Osteoblast (primary cell): ENCODE measurements around the gene EXOC4. TPM values are rescaled to one million over a fixed set of nuclear protein-coding genes. Genes with fewer than 3 reads are reported as not detected.

ENCODE experiments used
- DNase-seq: peaks from one replicate; pipeline ENCODE4 v3.0.0; 2011; ENCODE audit warnings: low spot score, mixed read lengths; ENCODE audit not compliant: insufficient read length; ENCODE audit errors: missing footprints
- H2AFZ ChIP-seq: 2 replicates; pipeline ENCODE4 v1.6.0; 2011; ENCODE audit warnings: mild to moderate bottlenecking, low read length
- H3K27ac ChIP-seq: 2 replicates; pipeline ENCODE4 v1.5.1; 2011; ENCODE audit warnings: mild to moderate bottlenecking, low read depth, low read length, moderate library complexity
- H3K27me3 ChIP-seq: 2 replicates; pipeline ENCODE4 v1.6.0; 2012; ENCODE audit warnings: mild to moderate bottlenecking, control low read depth, inconsistent platforms, low read length, moderate library complexity; ENCODE audit not compliant: insufficient read depth
- H3K36me3 ChIP-seq: 2 replicates; pipeline ENCODE4 v1.5.1; 2011; ENCODE audit warnings: mild to moderate bottlenecking, low read length, control low read depth, moderate library complexity; ENCODE audit not compliant: insufficient read depth
- H3K4me1 ChIP-seq: 2 replicates; pipeline ENCODE4 v1.5.1; 2011; ENCODE audit warnings: mild to moderate bottlenecking, low read length, control low read depth, moderate library complexity; ENCODE audit not compliant: insufficient read depth
- H3K4me2 ChIP-seq: 2 replicates; pipeline ENCODE4 v1.6.0; 2011; ENCODE audit warnings: mild to moderate bottlenecking, low read length; ENCODE audit not compliant: insufficient read depth
- H3K4me3 ChIP-seq: fragments of 200-600 bp; sonication (generic); 3 replicates; pipeline ENCODE4 v1.5.1; 2012; ENCODE audit warnings: mild to moderate bottlenecking, low read length, inconsistent platforms; ENCODE audit not compliant: insufficient read depth
- H3K79me2 ChIP-seq: 2 replicates; pipeline ENCODE4 v1.6.0; 2012; ENCODE audit warnings: mild to moderate bottlenecking, low read length, control low read depth, inconsistent platforms; ENCODE audit not compliant: insufficient read depth
- H3K9me3 ChIP-seq: 2 replicates; pipeline ENCODE4 v1.5.1; 2011; ENCODE audit warnings: low read depth, low read length, control low read depth
- H4K20me1 ChIP-seq: 2 replicates; pipeline ENCODE4 v1.6.0; 2012; ENCODE audit warnings: mild to moderate bottlenecking, low read length, control low read depth; ENCODE audit not compliant: insufficient read depth
- CTCF ChIP-seq: IDR thresholded peaks from 2 replicates; pipeline ENCODE4 v1.5.1; 2011; ENCODE audit warnings: mild to moderate bottlenecking, low read depth, low read length, moderate library complexity; ENCODE audit errors: extremely low read depth
- total RNA-seq: library from RNA; depleted of rRNA; stranded (reverse); fragments of >200 nt; gene quantifications from 2 replicates; pipeline ENCODE4 v1.2.3, GENCODE V29; 2012

The EXOC4 gene
- total RNA-seq, 1 donor, result 134 TPM

DNA sequence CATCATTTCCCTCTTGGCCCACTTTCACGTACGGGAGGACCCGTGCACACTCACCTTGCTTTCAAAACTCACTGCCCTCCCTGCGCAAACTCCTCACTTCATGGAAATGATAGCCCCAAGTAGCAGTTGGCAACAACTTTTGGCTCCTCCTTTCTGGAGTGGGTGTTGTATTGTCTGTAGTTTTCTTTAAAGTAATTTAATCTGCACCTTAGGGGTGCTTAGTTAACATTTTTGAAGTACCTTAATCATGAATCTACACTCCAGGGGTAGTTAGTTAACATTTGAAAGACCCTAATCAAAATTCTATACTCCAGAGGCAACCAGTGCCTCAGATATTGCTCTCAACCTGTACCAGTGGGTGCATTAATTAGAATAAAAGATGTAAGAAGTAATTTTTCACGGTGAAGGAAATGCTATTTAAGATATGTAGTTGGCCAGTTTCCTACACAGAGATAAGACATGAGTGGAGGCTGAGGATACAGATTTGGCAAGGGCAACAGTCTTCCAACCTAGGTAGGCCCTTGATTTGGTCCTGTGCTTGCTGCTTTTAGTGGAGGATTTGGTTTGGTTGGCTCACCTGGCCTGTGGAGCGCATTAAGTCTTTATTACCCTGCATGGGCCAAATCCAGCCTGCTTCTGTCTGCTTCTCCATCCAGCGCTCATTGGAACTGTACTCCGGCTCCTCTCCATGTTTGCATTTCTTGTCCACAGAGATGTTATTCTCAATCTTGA is 93.0 kb downstream of the EXOC4 start:
- Histone ChIP-seq H3K9me3 (no peaks in the 10 kb centered on the region), H3K27ac (no peak overlapping the region), H3K4me3 (no peak overlapping the region), H3K4me1 (no peaks in the 10 kb centered on the region), H2AFZ (no peak overlapping the region), H4K20me1 (peaks cover 4% of the 10 kb centered on the region), H3K27me3 (no peaks in the 10 kb centered on the region), H3K79me2 (peaks cover 14% of the 10 kb centered on the region), H3K36me3 (no peaks in the 10 kb centered on the region), H3K4me2 (no peak overlapping the region)
- no peak for TF ChIP-seq CTCF
- DNase-seq, result no peak

DNA sequence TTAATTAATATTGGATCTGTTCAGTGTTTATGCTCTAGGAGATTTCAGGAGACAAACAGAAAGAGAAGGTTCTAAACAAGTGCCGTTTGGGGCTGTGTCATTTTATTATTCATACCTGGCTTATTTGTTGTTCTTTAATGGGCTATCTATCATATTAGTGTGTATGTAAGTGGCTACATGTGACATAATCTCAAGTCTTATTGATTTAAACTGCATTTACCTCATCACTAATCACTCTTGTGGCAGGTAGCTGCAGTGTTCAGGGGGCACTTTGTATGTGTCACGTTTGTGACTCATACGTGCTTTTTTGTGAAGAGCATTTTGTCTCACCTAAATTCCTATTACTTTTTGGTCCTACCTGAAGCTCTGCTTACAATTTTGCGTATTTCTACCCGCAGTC is 95.4 kb downstream of the EXOC4 start:
- no peak overlapping the region for H3K27ac ChIP-seq
- no peaks in the 10 kb centered on the region for H3K36me3 ChIP-seq
- no peak overlapping the region for H3K4me3 ChIP-seq
- no peak overlapping the region for H3K4me2 ChIP-seq
- no peak for TF ChIP-seq CTCF
- H4K20me1 ChIP-seq, result peaks cover under 1% of the 10 kb centered on the region
- DNase-seq, result no peak
- H3K27me3 ChIP-seq, result no peaks in the 10 kb centered on the region
- H3K79me2 ChIP-seq, result peaks cover 22% of the 10 kb centered on the region
- H3K9me3 ChIP-seq, result no peaks in the 10 kb centered on the region
- no peak overlapping the region for H2AFZ ChIP-seq
- H3K4me1 ChIP-seq, result no peaks in the 10 kb centered on the region

GRCh38 chr7:133349101-133349500 is 96.2 kb downstream of the EXOC4 start:
- Histone ChIP-seq H2AFZ (no peak overlapping the region), H3K4me1 (no peaks in the 10 kb centered on the region), H4K20me1 (no peaks in the 10 kb centered on the region), H3K4me3 (no peak overlapping the region), H3K4me2 (no peak overlapping the region), H3K9me3 (no peaks in the 10 kb centered on the region), H3K27me3 (no peaks in the 10 kb centered on the region), H3K36me3 (no peaks in the 10 kb centered on the region), H3K27ac (no peak overlapping the region), H3K79me2 (peaks cover 24% of the 10 kb centered on the region)
- no peak for TF ChIP-seq CTCF
- DNase-seq, result no peak

DNA sequence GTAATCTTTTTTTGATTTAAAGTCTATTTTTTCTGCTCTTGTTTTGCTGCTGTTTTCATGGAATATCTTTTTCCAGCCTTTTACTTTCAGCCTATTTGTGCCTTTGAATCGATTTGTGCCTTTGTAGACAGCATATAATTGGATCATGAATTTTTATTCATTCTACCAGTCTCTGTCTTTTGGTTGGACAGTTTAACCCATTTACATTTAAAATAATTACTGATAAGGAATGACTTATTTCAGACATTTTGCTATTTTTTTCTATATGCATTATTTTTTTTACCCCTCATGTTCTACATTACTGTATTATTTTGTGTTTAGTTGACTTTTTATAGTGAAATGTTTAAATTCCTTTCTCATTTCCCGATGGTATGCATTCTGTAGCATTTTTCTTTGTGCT is 99.6 kb downstream of the EXOC4 start:
- no peak overlapping the region for H2AFZ ChIP-seq
- peaks cover 14% of the 10 kb centered on the region for H3K4me1 ChIP-seq
- H3K4me2 ChIP-seq, result no peak overlapping the region
- H3K27ac ChIP-seq, result no peak overlapping the region
- H3K4me3 ChIP-seq, result no peak overlapping the region
- H3K27me3 ChIP-seq, result no peaks in the 10 kb centered on the region
- H4K20me1 ChIP-seq, result no peaks in the 10 kb centered on the region
- H3K36me3 ChIP-seq, result no peaks in the 10 kb centered on the region
- no peak for TF ChIP-seq CTCF
- H3K79me2 ChIP-seq, result peaks cover 24% of the 10 kb centered on the region
- no peaks in the 10 kb centered on the region for H3K9me3 ChIP-seq
- DNase-seq, result no peak
